HepG2 (cell line): ENCODE results near the gene PRKCZ. TPM values are rescaled to one million over a fixed set of nuclear protein-coding genes. Genes with fewer than 3 reads are reported as not detected.

ENCODE experiments used
- ATAC-seq: fragments of 200-7000 bp; cut with Tn5 transposase; 3 replicates; pipeline ENCODE4 v1.9.1; 2020; ENCODE audit warnings: mild to moderate bottlenecking, moderate library complexity
- BruUV-seq: library from RNA; stranded (reverse); fragments of 400-500 nt; replicated peaks from 2 replicates; lab custom pipeline; 2021; lab: Mats Ljungman, UMichigan
- CTCF ChIA-PET: fragments of 300-600 bp; formaldehyde crosslinking; extraction: SDS; loops from one replicate; lab custom pipeline; 2021; ENCODE audit warnings: low total read pairs, inconsistent platforms, low intra/inter-chr PET ratio; lab: Yijun Ruan, JAX
- POLR2A ChIA-PET: fragments of 350-600 bp; sonication (Branson Sonifier 250); formaldehyde crosslinking; loops from one replicate; lab custom pipeline; 2020; ENCODE audit warnings: antibody characterized with exemption, inconsistent platforms; lab: Yijun Ruan, JAX
- DNase-seq: peaks from one replicate; pipeline ENCODE4 v3.0.0-alpha.2; 2015; ENCODE audit warnings: low spot score
- FAIRE-seq: peaks from 3 replicates; lab custom pipeline; 2011; peaks lifted over from hg19 to GRCh38; lab: Jason Lieb, UNC
- H2AFZ ChIP-seq: one replicate; pipeline ENCODE4 v1.6.1; 2011; ENCODE audit warnings: low read length, inconsistent platforms
- H3K27ac ChIP-seq: fragments of 300-600 bp; 3 replicates; pipeline ENCODE4 v1.8.0; 2011; ENCODE audit warnings: mixed run types, mild to moderate bottlenecking, mixed read lengths, low read length, inconsistent platforms; ENCODE audit not compliant: insufficient read depth; ENCODE audit errors: extremely low read length
- H3K27me3 ChIP-seq, 2 experiments: fragments of 200-600 bp in 1 of 2; 2 replicates in 1 of 2; 3 replicates in 1 of 2; pipeline versions ENCODE4 v1.6.0 to v1.8.0; 2011; ENCODE audit warnings: low read length in 2 of 2, mild to moderate bottlenecking in 2 of 2, moderate library complexity in 2 of 2, inconsistent platforms in 1 of 2; ENCODE audit not compliant: insufficient read depth in 2 of 2, control insufficient read depth in 1 of 2
- H3K36me3 ChIP-seq, 2 experiments: fragments of 200-600 bp in 1 of 2; replicated peaks in 1 of 2; 2 replicates in 1 of 2; 3 replicates in 1 of 2; pipeline versions ENCODE4 v1.5.1 to v1.8.0; 2011; ENCODE audit warnings: low read length in 2 of 2, inconsistent platforms in 1 of 2; ENCODE audit not compliant: insufficient read depth in 2 of 2, control insufficient read depth in 1 of 2
- H3K4me1 ChIP-seq: 2 replicates; pipeline ENCODE4 v1.5.1; 2012; ENCODE audit warnings: low read length, inconsistent platforms; ENCODE audit not compliant: insufficient read depth
- H3K4me2 ChIP-seq: 2 replicates; pipeline ENCODE4 v1.6.0; 2011; ENCODE audit warnings: low read depth, low read length, inconsistent platforms
- H3K4me3 ChIP-seq, 3 experiments: fragments of 200-600 bp in 1 of 3; sonication (generic), shearing (Covaris generic) in 1 of 3; replicated peaks in 1 of 3; 2 replicates each; pipeline ENCODE4 v1.5.1; 2011 to 2016; ENCODE audit warnings: low read length in 3 of 3, inconsistent platforms in 2 of 3, low read depth in 2 of 3, mild to moderate bottlenecking in 2 of 3, control low read depth in 1 of 3, mixed read lengths in 1 of 3; ENCODE audit not compliant: insufficient read depth in 1 of 3
- H3K79me2 ChIP-seq: one replicate; pipeline ENCODE4 v1.6.1; 2011; ENCODE audit warnings: low read length, inconsistent platforms; ENCODE audit not compliant: insufficient read depth
- H3K9ac ChIP-seq: 2 replicates; pipeline ENCODE4 v1.6.0; 2011; ENCODE audit warnings: mild to moderate bottlenecking, low read depth, low read length, inconsistent platforms; ENCODE audit not compliant: insufficient read depth
- H3K9me3 ChIP-seq: 2 replicates; pipeline ENCODE4 v1.5.1; 2012; ENCODE audit warnings: mild to moderate bottlenecking, low read length
- H4K20me1 ChIP-seq: 2 replicates; pipeline ENCODE4 v1.6.0; 2011; ENCODE audit warnings: inconsistent platforms, mild to moderate bottlenecking, low read length, moderate library complexity; ENCODE audit not compliant: insufficient read depth
- BHLHE40 ChIP-seq: IDR thresholded peaks from 2 replicates; pipeline ENCODE4 v1.6.1; 2011; ENCODE audit warnings: low read length, improper control_type of control experiment
- EED ChIP-seq: sonication (generic); formaldehyde crosslinking; IDR thresholded peaks from 2 replicates; pipeline ENCODE4 v1.5.0; 2020; ENCODE audit warnings: mild to moderate bottlenecking, missing genetic modification reagents
- FOXK1 ChIP-seq: sonication (generic); formaldehyde crosslinking; IDR thresholded peaks from 2 replicates; pipeline ENCODE4 v1.4.0; 2020; ENCODE audit warnings: low read depth, missing genetic modification reagents, borderline replicate concordance
- MED13 ChIP-seq: sonication (generic); formaldehyde crosslinking; IDR thresholded peaks from 2 replicates; pipeline ENCODE4 v1.5.0; 2020; ENCODE audit warnings: missing genetic modification reagents
- MYNN ChIP-seq: sonication (generic); formaldehyde crosslinking; IDR thresholded peaks from 2 replicates; pipeline ENCODE4 v1.4.0; 2020; ENCODE audit warnings: mild to moderate bottlenecking, low read depth, missing genetic modification reagents
- NFE2L1 ChIP-seq: sonication (generic); formaldehyde crosslinking; IDR thresholded peaks from 2 replicates; pipeline ENCODE4 v1.4.0; 2020; ENCODE audit warnings: missing genetic modification reagents, mild to moderate bottlenecking, borderline replicate concordance
- NR2F2 ChIP-seq: IDR thresholded peaks from 2 replicates; pipeline ENCODE4 v1.6.1; 2012; ENCODE audit warnings: low read depth, inconsistent platforms, borderline replicate concordance
- SIN3A ChIP-seq: IDR thresholded peaks from 2 replicates; pipeline ENCODE4 v1.6.1; 2011; ENCODE audit warnings: low read depth, mild to moderate bottlenecking, control low read depth, low read length, borderline replicate concordance
- SP5 ChIP-seq: IDR thresholded peaks from 2 replicates; pipeline ENCODE4 v1.6.1; 2016; ENCODE audit warnings: low read depth, borderline replicate concordance
- TBX2 ChIP-seq: sonication (generic); formaldehyde crosslinking; IDR thresholded peaks from 2 replicates; pipeline ENCODE4 v1.5.0; 2020; ENCODE audit warnings: missing genetic modification reagents, mild to moderate bottlenecking, borderline replicate concordance
- TFE3 ChIP-seq: IDR thresholded peaks from 2 replicates; pipeline ENCODE4 v1.6.1; 2016
- ZBTB8A ChIP-seq: sonication (generic); formaldehyde crosslinking; IDR thresholded peaks from 2 replicates; pipeline ENCODE4 v1.4.0; 2020; ENCODE audit warnings: mild to moderate bottlenecking, low read depth, missing genetic modification reagents, borderline replicate concordance
- ZNF317 ChIP-seq: sonication (generic); formaldehyde crosslinking; IDR thresholded peaks from 2 replicates; pipeline ENCODE4 v1.5.0; 2020; ENCODE audit warnings: mild to moderate bottlenecking, missing genetic modification reagents
- ZNF788 ChIP-seq: sonication (generic); formaldehyde crosslinking; IDR thresholded peaks from 2 replicates; pipeline ENCODE4 v1.5.0; 2020; ENCODE audit warnings: mild to moderate bottlenecking, missing genetic modification reagents, borderline replicate concordance
- WGBS: methylation state at CpG from one replicate; pipeline ENCODE4 v1.1.6; 2017; ENCODE audit warnings: low lambda C conversion rate; 5-methylcytosine and 5-hydroxymethylcytosine counted together
- in situ Hi-C: cut with HindIII; loops from 2 replicates; pipeline ENCODE4 v1.10.0; 2017; ENCODE audit warnings: low pct_unique_long_range_greater_than_20kb; ENCODE audit not compliant: extremely low pct_ligation_motif_present
- intact Hi-C: fragments of 100-400 bp; cut with micrococcal nuclease; formaldehyde crosslinking; loops from one replicate; pipeline ENCODE4 v1.10.0; 2022; ENCODE audit not compliant: unreplicated experiment
- polyA plus RNA-seq, 8 experiments: library from polyadenylated mRNA; depleted of rRNA in 3 of 8; stranded (reverse) in 7 of 8; unstranded in 1 of 8; fragments of >200 nt; fragmentation: Illumina TruSeq in 4 of 8; extraction: Trizol in 4 of 8; gene quantifications; 2 replicates each; pipeline versions ENCODE4 v1.2.1 to v1.2.3, GENCODE V29; 2011 to 2016; ENCODE audit warnings: low read depth in 4 of 8, missing spikeins in 1 of 8, mixed read lengths in 1 of 8; ENCODE audit not compliant: insufficient read depth in 1 of 8
- total RNA-seq, 5 experiments: library from RNA; depleted of rRNA; stranded (reverse); fragments of >200 nt; fragmentation: Illumina TruSeq; extraction: Trizol; gene quantifications; 2 replicates each; pipeline ENCODE4 v1.2.3, GENCODE V29; 2016; ENCODE audit warnings: low read depth in 1 of 5
- TF ChIP-seq, protein P1 (sequence below), 2 experiments: sonication (generic) in 1 of 2; formaldehyde crosslinking in 1 of 2; IDR thresholded peaks; 2 replicates each; pipeline versions ENCODE4 v1.4.0 to v1.6.1; 2016 to 2020; ENCODE audit warnings: borderline replicate concordance in 1 of 2, low read depth in 1 of 2, mild to moderate bottlenecking in 1 of 2, missing genetic modification reagents in 1 of 2

PRKCZ gene
- total and polyA plus RNA-seq, 2 of the 13 experiments (the other 11 are each of a cell fraction or from before 2014, with no cell fraction given): 34.7 to 85.2 TPM

DNA sequence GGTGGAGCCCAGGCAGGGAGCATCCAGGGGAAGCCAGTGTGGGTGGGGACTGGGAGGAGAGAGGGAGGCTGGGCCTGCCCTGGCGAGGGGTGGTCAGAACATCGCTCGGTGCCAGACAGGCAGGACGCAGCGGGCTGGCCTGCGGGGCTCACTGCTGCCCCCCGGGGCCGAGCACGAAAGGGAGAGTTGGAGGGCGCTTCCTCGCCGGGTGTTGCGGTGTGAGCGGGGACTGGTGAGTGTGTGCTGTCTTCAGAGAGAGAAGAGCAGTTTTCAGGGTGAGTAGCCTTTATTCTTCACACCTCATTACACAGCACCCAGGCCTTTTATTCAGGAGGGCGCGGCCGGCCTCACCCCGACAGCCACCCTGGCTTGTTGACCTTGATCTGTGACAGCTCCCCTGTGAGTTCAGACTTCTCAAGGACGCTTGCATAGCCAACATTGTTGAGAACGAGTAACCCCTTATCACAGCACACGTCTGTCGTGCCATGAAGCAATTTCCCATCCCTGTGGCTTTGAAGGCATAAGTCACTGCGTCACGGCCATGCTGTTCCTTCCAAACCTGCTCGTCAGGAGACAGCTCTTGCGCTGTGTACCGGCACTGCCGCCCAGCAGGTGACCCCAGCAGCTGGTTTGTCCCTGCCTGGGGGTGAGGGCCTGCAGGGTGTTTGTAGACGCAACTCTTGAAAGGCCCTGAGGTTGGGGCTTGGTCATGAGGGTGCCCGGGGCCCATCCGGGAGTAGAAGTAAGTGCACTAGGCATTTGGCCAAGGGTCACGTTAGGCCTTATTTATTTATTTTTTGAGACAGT lies 54.6 kb downstream of the PRKCZ start:
- Histone ChIP-seq H3K27me3 (no peaks in the 10 kb centered on the region), H3K79me2 (no peaks in the 10 kb centered on the region), H3K27ac (peak overlapping the region; percentile 78), H3K9me3 (no peaks in the 10 kb centered on the region), H3K4me3 (peak overlapping the region in 2 of 3 experiments; percentile 35 to 39; a peak in 4 of 6 replicates), H2AFZ (no peak overlapping the region), H3K9ac (peak overlapping the region; percentile 19; the same call in 1 of the 2 replicates), H3K4me1 (peaks cover 39% of the 10 kb centered on the region), H3K36me3 (peaks cover 8 to 15% of the 10 kb centered on the region in 2 experiments; a peak in 3 of 5 replicates), H3K4me2 (peak overlapping the region; percentile 67), H4K20me1 (no peaks in the 10 kb centered on the region)
- in situ Hi-C loops (loop anchor here (5.0 kb wide), 1 partner anchor 32 kb away; no protein-coding TSS in a partner anchor), intact Hi-C loops (no loop called here)
- peak; percentile 89 for FAIRE-seq
- ChIA-PET CTCF (interaction anchor here (1.6 kb wide), 1 partner anchor 35 kb away, joined by 6 read pairs; no protein-coding TSS in a partner anchor), POLR2A (interaction anchor here (0.9 to 2.6 kb wide), 6 partner anchors 11 to 308 kb away, joined by 3 to 12 read pairs (median 4); partner anchors contain the start of gene PEX10)
- peak; percentile 92 for DNase-seq
- no TSS peak for BruUV-seq
- peak; percentile 85 for ATAC-seq
- WGBS: 3% methylated on average over 21 of the region's 32 CpGs
- no peak; the same call in 1 of the 2 replicates for TF ChIP-seq TFE3
- peak; percentile 39 for TF ChIP-seq ZNF788
- no peak for TF ChIP-seq MYNN
- TF ChIP-seq ZNF317 (CRISPR knock-in tag): peak; percentile 69; the same call in 1 of the 2 replicates
- TF ChIP-seq NFE2L1 (CRISPR knock-in tag): no peak
- no peak for TF ChIP-seq ZBTB8A (CRISPR knock-in tag)
- 0 out of 2 replicates have a peak, but pooled peaks have one; percentile 42 for TF ChIP-seq EED (CRISPR knock-in tag)
- TF ChIP-seq NR2F2: peak; percentile 57; the same call in 1 of the 2 replicates
- TF ChIP-seq BHLHE40: no peak; the same call in 1 of the 2 replicates
- TF ChIP-seq MED13 (CRISPR knock-in tag): 0 out of 2 replicates have a peak, but pooled peaks have one; percentile 30
- TF ChIP-seq FOXK1 (CRISPR knock-in tag): 0 out of 2 replicates have a peak, but pooled peaks have one; percentile 13
- TF ChIP-seq TBX2 (CRISPR knock-in tag): peak; percentile 92
- no peak; the same call in 1 of the 2 replicates for TF ChIP-seq SP5 (CRISPR knock-in tag)
- TF ChIP-seq, protein P1, sequence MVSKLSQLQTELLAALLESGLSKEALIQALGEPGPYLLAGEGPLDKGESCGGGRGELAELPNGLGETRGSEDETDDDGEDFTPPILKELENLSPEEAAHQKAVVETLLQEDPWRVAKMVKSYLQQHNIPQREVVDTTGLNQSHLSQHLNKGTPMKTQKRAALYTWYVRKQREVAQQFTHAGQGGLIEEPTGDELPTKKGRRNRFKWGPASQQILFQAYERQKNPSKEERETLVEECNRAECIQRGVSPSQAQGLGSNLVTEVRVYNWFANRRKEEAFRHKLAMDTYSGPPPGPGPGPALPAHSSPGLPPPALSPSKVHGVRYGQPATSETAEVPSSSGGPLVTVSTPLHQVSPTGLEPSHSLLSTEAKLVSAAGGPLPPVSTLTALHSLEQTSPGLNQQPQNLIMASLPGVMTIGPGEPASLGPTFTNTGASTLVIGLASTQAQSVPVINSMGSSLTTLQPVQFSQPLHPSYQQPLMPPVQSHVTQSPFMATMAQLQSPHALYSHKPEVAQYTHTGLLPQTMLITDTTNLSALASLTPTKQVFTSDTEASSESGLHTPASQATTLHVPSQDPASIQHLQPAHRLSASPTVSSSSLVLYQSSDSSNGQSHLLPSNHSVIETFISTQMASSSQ (IDR thresholded peaks at IDR 0.05; ENCODE audit: low read depth): no peak
- TF ChIP-seq, protein P1 (CRISPR knock-in tag; IDR thresholded peaks at IDR 0.05; ENCODE audit: borderline replicate concordance): no peak
- 0 out of 2 replicates have a peak, but pooled peaks have one; percentile 32 for TF ChIP-seq SIN3A
